A673 (cell line): Measurements from ENCODE around the gene STK11. TPM values are rescaled to one million over a fixed set of nuclear protein-coding genes. Genes with fewer than 3 reads are reported as not detected.

Experiments
- BruUV-seq: library from RNA; stranded (reverse); fragments of 400-500 nt; replicated peaks from 2 replicates; lab custom pipeline; 2021; lab: Mats Ljungman, UMichigan
- CTCF ChIA-PET: fragments of 300-600 bp; sonication (Branson Sonifier 250); formaldehyde crosslinking; loops from one replicate; lab custom pipeline; 2022; ENCODE audit warnings: antibody characterized with exemption; lab: Charles Lee
- POLR2A ChIA-PET: fragments of 300-600 bp; sonication (Branson Sonifier 250); formaldehyde crosslinking; loops from one replicate; lab custom pipeline; 2022; ENCODE audit warnings: antibody characterized with exemption; ENCODE audit not compliant: low non-redundant PET; lab: Charles Lee
- DNase-seq: peaks from one replicate; pipeline ENCODE4 v3.0.0-alpha.2; 2015; ENCODE audit warnings: low spot score
- H3K27ac ChIP-seq: fragments of 200-600 bp; sonication (generic); 2 replicates; pipeline ENCODE4 v1.5.1; 2016; ENCODE audit warnings: mixed run types, low read depth, mild to moderate bottlenecking, mixed read lengths, antibody characterized with exemption, low read length; ENCODE audit not compliant: poor library complexity, severe bottlenecking
- H3K27me3 ChIP-seq: fragments of 200-600 bp; sonication (generic); replicated peaks from 2 replicates; pipeline ENCODE4 v1.6.1; 2017; ENCODE audit warnings: mixed run types, low read depth, mild to moderate bottlenecking, mixed read lengths, antibody characterized with exemption, low read length; ENCODE audit not compliant: insufficient read depth, poor library complexity
- H3K36me3 ChIP-seq: fragments of 200-600 bp; sonication (generic); 2 replicates; pipeline ENCODE4 v1.6.1; 2016; ENCODE audit warnings: mixed run types, mild to moderate bottlenecking, mixed read lengths, antibody characterized with exemption, low read length; ENCODE audit not compliant: insufficient read depth, poor library complexity, severe bottlenecking
- H3K4me1 ChIP-seq: fragments of 200-600 bp; sonication (generic); 2 replicates; pipeline ENCODE4 v1.6.1; 2017; ENCODE audit warnings: mixed run types, mild to moderate bottlenecking, mixed read lengths, antibody characterized with exemption, low read length; ENCODE audit not compliant: insufficient read depth, poor library complexity, severe bottlenecking
- H3K4me3 ChIP-seq: fragments of 200-600 bp; sonication (generic); 2 replicates; pipeline ENCODE4 v1.5.1; 2016; ENCODE audit warnings: low read depth, mixed run types, mild to moderate bottlenecking, mixed read lengths, low read length; ENCODE audit not compliant: poor library complexity, severe bottlenecking
- H3K9me3 ChIP-seq: fragments of 200-600 bp; sonication (generic); 2 replicates; pipeline ENCODE4 v1.6.1; 2016; ENCODE audit warnings: mixed run types, low read depth, mild to moderate bottlenecking, mixed read lengths, antibody characterized with exemption, low read length; ENCODE audit not compliant: poor library complexity, severe bottlenecking
- CTCF ChIP-seq: fragments of 300-800, 200-600 bp; sonication (generic); conservative IDR thresholded peaks from 2 replicates; pipeline ENCODE4 v1.5.1; 2017; ENCODE audit warnings: low read depth, mild to moderate bottlenecking, antibody characterized with exemption, low read length, moderate library complexity, mixed read lengths
- EZH2 ChIP-seq: fragments of 200-600 bp; sonication (generic); IDR thresholded peaks from 2 replicates; pipeline ENCODE4 v1.6.1; 2017; ENCODE audit warnings: borderline replicate concordance, low read depth, mild to moderate bottlenecking, mixed read lengths, antibody characterized with exemption, low read length; ENCODE audit not compliant: poor library complexity, severe bottlenecking
- intact Hi-C: fragments of 100-400 bp; cut with micrococcal nuclease; formaldehyde crosslinking; loops from one replicate; pipeline ENCODE4 v1.10.0; 2022; ENCODE audit not compliant: unreplicated experiment
- total RNA-seq: library from RNA; stranded (reverse); gene quantifications from 2 replicates; pipeline ENCODE4 v1.2.3, GENCODE V29; 2021

Gene STK11
- total RNA-seq, 1 experiment from 2014 or later, result 64.9 TPM

GRCh38 chr19:1169411-1169791 is 36.2 kb upstream of the STK11 start:
- no peak for DNase-seq
- CTCF ChIA-PET, result no interaction called here
- no TSS peak for BruUV-seq
- Histone ChIP-seq H3K4me3 (no peak overlapping the region), H3K36me3 (no peaks in the 10 kb centered on the region), H3K9me3 (no peaks in the 10 kb centered on the region), H3K4me1 (peaks cover 35% of the 10 kb centered on the region), H3K27me3 (no peaks in the 10 kb centered on the region), H3K27ac (peak overlapping the region; percentile 92)
- intact Hi-C loops, result no loop called here
- POLR2A ChIA-PET, result no interaction called here
- TF ChIP-seq EZH2 (no peak), CTCF (no peak)

GRCh38 chr19:1169921-1170885 is 35.4 kb upstream of the STK11 start:
- H3K4me3 ChIP-seq, result no peak overlapping the region
- CTCF ChIA-PET, result interaction anchor here (0.5 kb wide), 2 partner anchors 42 to 58 kb away, joined by 6 to 7 read pairs; no protein-coding TSS in a partner anchor
- H3K27ac ChIP-seq, result peak overlapping the region; percentile 92
- intact Hi-C loops, result no loop called here
- POLR2A ChIA-PET, result no interaction called here
- peak; percentile 89 for DNase-seq
- H3K9me3 ChIP-seq, result no peaks in the 10 kb centered on the region
- no peaks in the 10 kb centered on the region for H3K27me3 ChIP-seq
- no peak for TF ChIP-seq CTCF
- TF ChIP-seq EZH2, result no peak
- no peaks in the 10 kb centered on the region for H3K36me3 ChIP-seq
- no TSS peak for BruUV-seq
- H3K4me1 ChIP-seq, result peaks cover 35% of the 10 kb centered on the region

- ChIA-PET POLR2A (no interaction called here), CTCF (no interaction called here)
- Histone ChIP-seq H3K27me3 (no peaks in the 10 kb centered on the region), H3K36me3 (no peaks in the 10 kb centered on the region), H3K4me3 (peak overlapping the region; percentile 95), H3K27ac (peak overlapping the region; percentile 92), H3K4me1 (peaks cover 35% of the 10 kb centered on the region), H3K9me3 (no peaks in the 10 kb centered on the region)
- no TSS peak for BruUV-seq
- intact Hi-C loops, result no loop called here
- peak; percentile 59 for DNase-seq
- no peak for TF ChIP-seq CTCF
Observed at GRCh38 chr19:1170938-1171754, 34.4 kb upstream of the STK11 start.
